H9 (cell line): ENCODE data around the gene EDAR. TPM values are rescaled to one million over a fixed set of nuclear protein-coding genes. Genes with fewer than 3 reads are reported as not detected.

ENCODE experiments used
- DNase-seq: peaks from one replicate; pipeline ENCODE4 v3.0.0-alpha.2; 2017
- H2AFZ ChIP-seq: one replicate; pipeline ENCODE4 v1.6.1; 2013; ENCODE audit warnings: mild to moderate bottlenecking, low read length, control low read depth, moderate library complexity
- H2AK5ac ChIP-seq: 2 replicates; pipeline ENCODE4 v1.6.1; 2013; ENCODE audit warnings: low read length, control low read depth, mixed read lengths; ENCODE audit not compliant: insufficient read length
- H2BK120ac ChIP-seq: one replicate; pipeline ENCODE4 v1.6.1; 2013; ENCODE audit warnings: low read depth, mild to moderate bottlenecking, low read length, control low read depth, inconsistent platforms; ENCODE audit not compliant: poor library complexity, severe bottlenecking
- H2BK12ac ChIP-seq: 2 replicates; pipeline ENCODE4 v1.6.1; 2013; ENCODE audit warnings: low read length, control low read depth, mixed read lengths, low read depth; ENCODE audit not compliant: insufficient read length
- H2BK15ac ChIP-seq: 2 replicates; pipeline ENCODE4 v1.6.1; 2013; ENCODE audit warnings: low read depth, low read length, control low read depth
- H2BK20ac ChIP-seq: one replicate; pipeline ENCODE4 v1.6.1; 2013; ENCODE audit warnings: low read depth, mild to moderate bottlenecking, low read length, control low read depth, inconsistent platforms; ENCODE audit not compliant: poor library complexity, severe bottlenecking
- H2BK5ac ChIP-seq: 2 replicates; pipeline ENCODE4 v1.6.1; 2013; ENCODE audit warnings: low read length, control low read depth, mixed read lengths; ENCODE audit not compliant: insufficient read length
- H3K14ac ChIP-seq: 2 replicates; pipeline ENCODE4 v1.6.1; 2013; ENCODE audit warnings: low read length, control low read depth; ENCODE audit not compliant: insufficient read depth
- H3K18ac ChIP-seq: 2 replicates; pipeline ENCODE4 v1.6.1; 2013; ENCODE audit warnings: low read depth, mild to moderate bottlenecking, mixed read lengths, low read length, control low read depth; ENCODE audit not compliant: insufficient read length
- H3K23ac ChIP-seq: 2 replicates; pipeline ENCODE4 v1.6.1; 2013; ENCODE audit warnings: low read length, control low read depth, mixed read lengths, low read depth; ENCODE audit not compliant: insufficient read length
- H3K23me2 ChIP-seq: 2 replicates; pipeline ENCODE4 v1.6.1; 2013; ENCODE audit warnings: low read depth, mild to moderate bottlenecking, mixed read lengths, low read length, control low read depth; ENCODE audit not compliant: insufficient read length, poor library complexity, severe bottlenecking
- H3K27ac ChIP-seq: 2 replicates; pipeline ENCODE4 v1.5.1; 2013; ENCODE audit warnings: low read length, control low read depth, mixed read lengths, low read depth; ENCODE audit not compliant: insufficient read length
- H3K27me3 ChIP-seq: 2 replicates; pipeline ENCODE4 v1.6.1; 2013; ENCODE audit warnings: low read length, control low read depth, inconsistent platforms; ENCODE audit not compliant: insufficient read depth
- H3K4ac ChIP-seq: 2 replicates; pipeline ENCODE4 v1.6.1; 2013; ENCODE audit warnings: low read depth, mild to moderate bottlenecking, control low read depth, inconsistent platforms, low read length, moderate library complexity
- H3K4me1 ChIP-seq: 2 replicates; pipeline ENCODE4 v1.6.1; 2013; ENCODE audit warnings: low read length, control low read depth, inconsistent platforms; ENCODE audit not compliant: insufficient read depth
- H3K4me2 ChIP-seq: 2 replicates; pipeline ENCODE4 v1.6.1; 2013; ENCODE audit warnings: low read length, control low read depth, mixed read lengths; ENCODE audit not compliant: insufficient read length, insufficient read depth
- H3K56ac ChIP-seq: 2 replicates; pipeline ENCODE4 v1.6.1; 2013; ENCODE audit warnings: low read depth, mild to moderate bottlenecking, mixed read lengths, low read length, control low read depth; ENCODE audit not compliant: insufficient read length
- H3K79me1 ChIP-seq: 2 replicates; pipeline ENCODE4 v1.6.1; 2013; ENCODE audit warnings: low read depth, mild to moderate bottlenecking, moderate library complexity, low read length, control low read depth, inconsistent platforms; ENCODE audit not compliant: insufficient read depth, poor library complexity, severe bottlenecking
- H3K79me2 ChIP-seq: 2 replicates; pipeline ENCODE4 v1.6.1; 2013; ENCODE audit warnings: low read length, control low read depth, inconsistent platforms; ENCODE audit not compliant: insufficient read depth
- H3K9ac ChIP-seq: 2 replicates; pipeline ENCODE4 v1.6.1; 2013; ENCODE audit warnings: low read length, control low read depth, mixed read lengths; ENCODE audit not compliant: insufficient read length; ENCODE audit errors: extremely low read depth
- H3K9me3 ChIP-seq: one replicate; pipeline ENCODE4 v1.6.1; 2013; ENCODE audit warnings: low read depth, low read length, inconsistent platforms; ENCODE audit not compliant: control insufficient read depth
- H3T11ph ChIP-seq: one replicate; pipeline ENCODE4 v1.6.1; 2013; ENCODE audit warnings: mild to moderate bottlenecking, low read length, control low read depth, inconsistent platforms
- H4K20me1 ChIP-seq: one replicate; pipeline ENCODE4 v1.6.1; 2013; ENCODE audit not compliant: control insufficient read depth, insufficient read length, insufficient read depth
- H4K5ac ChIP-seq: 2 replicates; pipeline ENCODE4 v1.6.1; 2013; ENCODE audit warnings: low read depth, mild to moderate bottlenecking, mixed read lengths, low read length, control low read depth; ENCODE audit not compliant: insufficient read length
- H4K8ac ChIP-seq: replicated peaks from 2 replicates; pipeline ENCODE4 v1.6.1; 2013; ENCODE audit warnings: low read length, control low read depth, mixed read lengths, low read depth; ENCODE audit not compliant: insufficient read length
- H4K91ac ChIP-seq: 2 replicates; pipeline ENCODE4 v1.6.1; 2013; ENCODE audit warnings: low read depth, mild to moderate bottlenecking, moderate library complexity, mixed read lengths, low read length, control low read depth; ENCODE audit not compliant: insufficient read length
- H3K27ac Mint-ChIP-seq, 3 experiments: 2 replicates in 2 of 3; 3 replicates in 1 of 3; pipeline ENCODE4 v1.8.0; 2020 to 2021; ENCODE audit warnings: mixed read lengths in 3 of 3, mild to moderate bottlenecking in 1 of 3, moderate library complexity in 1 of 3
- H3K27me3 Mint-ChIP-seq: 2 replicates; pipeline ENCODE4 v1.8.0; 2021; ENCODE audit warnings: low read depth, mild to moderate bottlenecking, moderate library complexity, mixed read lengths
- H3K36me3 Mint-ChIP-seq, 3 experiments: 2 replicates in 2 of 3; 3 replicates in 1 of 3; pipeline ENCODE4 v1.8.0; 2020 to 2021; ENCODE audit warnings: low read depth in 3 of 3, mixed read lengths in 3 of 3; ENCODE audit not compliant: insufficient read depth in 1 of 3
- H3K4me1 Mint-ChIP-seq, 2 experiments: 2 replicates each; pipeline ENCODE4 v1.8.0; 2020; ENCODE audit warnings: mixed read lengths in 2 of 2
- H3K4me3 Mint-ChIP-seq, 2 experiments: 2 replicates in 1 of 2; 3 replicates in 1 of 2; pipeline ENCODE4 v1.8.0; 2020 to 2021; ENCODE audit warnings: mild to moderate bottlenecking in 2 of 2, mixed read lengths in 2 of 2, moderate library complexity in 1 of 2
- H3K9me3 Mint-ChIP-seq, 2 experiments: 2 replicates in 1 of 2; 3 replicates in 1 of 2; pipeline ENCODE4 v1.8.0; 2020; ENCODE audit warnings: mild to moderate bottlenecking in 2 of 2, mixed read lengths in 2 of 2, moderate library complexity in 1 of 2
- WGBS: extraction: QIAGEN DNeasy Blood & Tissue Kit; methylation state at CpG from one replicate; pipeline ENCODE4 v1.1.7; 2013; ENCODE audit warnings: missing lambda C conversion rate, low lambda C conversion rate, mixed read lengths; ENCODE audit not compliant: insufficient read length; ENCODE audit errors: extremely low coverage; 5-methylcytosine and 5-hydroxymethylcytosine counted together
- total RNA-seq: library from RNA; stranded (reverse); gene quantifications from 2 replicates; pipeline ENCODE4 v1.2.1, GENCODE V29; 2021
- TF ChIP-seq, protein P1 (sequence below): fragments of 200-600 bp; sonication (generic); conservative IDR thresholded peaks from 3 replicates; pipeline ENCODE4 v1.8.0; 2021; ENCODE audit warnings: antibody characterized with exemption, mild to moderate bottlenecking

EDAR gene
- total RNA-seq, 1 experiment from 2014 or later = not detected

DNA sequence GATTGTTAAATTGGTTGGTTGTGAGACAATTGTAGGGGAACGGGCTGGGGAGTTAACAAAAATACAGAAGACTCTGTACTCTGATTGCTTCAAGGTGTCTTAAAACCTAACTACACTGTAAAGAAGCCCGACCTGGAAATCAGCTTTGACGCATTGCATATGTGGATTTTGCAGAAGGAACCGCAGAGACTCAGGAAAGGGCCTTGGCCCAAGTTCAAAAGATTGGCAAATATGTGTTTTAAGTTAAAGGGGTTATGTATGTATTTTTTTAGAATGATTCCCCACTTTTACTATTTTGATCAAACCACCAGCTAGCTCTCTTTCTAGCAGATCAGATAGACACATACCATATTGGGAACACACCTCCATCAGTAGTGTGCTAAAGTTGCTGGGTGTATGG, 18.0 kb upstream of the EDAR start:
- 100% methylated on average over 1 of the region's 4 CpGs for WGBS
- Histone ChIP-seq H2BK120ac (no peak overlapping the region), H2AK5ac (no peak overlapping the region), H3K18ac (no peak overlapping the region), H4K8ac (no peak overlapping the region), H3K56ac (no peak overlapping the region), H3K14ac (no peak overlapping the region), H2BK20ac (no peak overlapping the region), H2AFZ (no peak overlapping the region), H4K5ac (no peak overlapping the region), H3K79me1 (no peaks in the 10 kb centered on the region), H3K4me2 (no peak overlapping the region), H3K79me2 (no peaks in the 10 kb centered on the region), H3K4ac (no peak overlapping the region), H3T11ph (no peak overlapping the region), H2BK5ac (no peak overlapping the region), H3K27ac (no peak overlapping the region), H3K9ac (no peak overlapping the region), H3K9me3 (no peaks in the 10 kb centered on the region), H3K23me2 (no peaks in the 10 kb centered on the region), H3K23ac (no peak overlapping the region), H2BK15ac (no peak overlapping the region), H3K4me1 (no peaks in the 10 kb centered on the region), H3K27me3 (no peaks in the 10 kb centered on the region), H4K20me1 (no peaks in the 10 kb centered on the region), H4K91ac (no peak overlapping the region), H2BK12ac (no peak overlapping the region)
- Mint-ChIP-seq H3K4me3 (no peak overlapping the region), H3K36me3 (no peaks in the 10 kb centered on the region), H3K9me3 (no peaks in the 10 kb centered on the region), H3K27me3 (peaks cover 2% of the 10 kb centered on the region; the same call in 1 of the 2 replicates), H3K27ac (no peak overlapping the region; a peak in 1 of 7 replicates), H3K4me1 (peaks cover 0 to 3% of the 10 kb centered on the region in 2 experiments; a peak in 1 of 4 replicates)
- no peak for DNase-seq
- TF ChIP-seq, protein P1, sequence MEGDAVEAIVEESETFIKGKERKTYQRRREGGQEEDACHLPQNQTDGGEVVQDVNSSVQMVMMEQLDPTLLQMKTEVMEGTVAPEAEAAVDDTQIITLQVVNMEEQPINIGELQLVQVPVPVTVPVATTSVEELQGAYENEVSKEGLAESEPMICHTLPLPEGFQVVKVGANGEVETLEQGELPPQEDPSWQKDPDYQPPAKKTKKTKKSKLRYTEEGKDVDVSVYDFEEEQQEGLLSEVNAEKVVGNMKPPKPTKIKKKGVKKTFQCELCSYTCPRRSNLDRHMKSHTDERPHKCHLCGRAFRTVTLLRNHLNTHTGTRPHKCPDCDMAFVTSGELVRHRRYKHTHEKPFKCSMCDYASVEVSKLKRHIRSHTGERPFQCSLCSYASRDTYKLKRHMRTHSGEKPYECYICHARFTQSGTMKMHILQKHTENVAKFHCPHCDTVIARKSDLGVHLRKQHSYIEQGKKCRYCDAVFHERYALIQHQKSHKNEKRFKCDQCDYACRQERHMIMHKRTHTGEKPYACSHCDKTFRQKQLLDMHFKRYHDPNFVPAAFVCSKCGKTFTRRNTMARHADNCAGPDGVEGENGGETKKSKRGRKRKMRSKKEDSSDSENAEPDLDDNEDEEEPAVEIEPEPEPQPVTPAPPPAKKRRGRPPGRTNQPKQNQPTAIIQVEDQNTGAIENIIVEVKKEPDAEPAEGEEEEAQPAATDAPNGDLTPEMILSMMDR = no peak
